Lower lobe of right lung (tissue), 2 donors: Measurements from ENCODE around the gene BTD. TPM values are rescaled to one million over a fixed set of nuclear protein-coding genes. Genes with fewer than 3 reads are reported as not detected.

Experiments used
- ATAC-seq, 2 donors: fragments of 200-7000 bp; cut with Tn5 transposase; one replicate each; pipeline ENCODE4 v1.9.1; 2020 to 2022; ENCODE audit warnings: mild to moderate bottlenecking in 2 of 2, moderate library complexity in 2 of 2
- DNase-seq: peaks from one replicate; pipeline ENCODE4 v3.0.0-alpha.2; 2020
- H3K27ac ChIP-seq: fragments of 200-600 bp; one replicate; pipeline ENCODE4 v1.8.0; 2022
- H3K27me3 ChIP-seq: fragments of 200-600 bp; one replicate; pipeline ENCODE4 v1.8.0; 2022; ENCODE audit warnings: low read depth
- H3K36me3 ChIP-seq: fragments of 200-600 bp; one replicate; pipeline ENCODE4 v1.8.0; 2022; ENCODE audit warnings: mild to moderate bottlenecking
- H3K4me1 ChIP-seq: fragments of 200-600 bp; one replicate; pipeline ENCODE4 v1.8.0; 2022
- H3K4me3 ChIP-seq: fragments of 200-600 bp; one replicate; pipeline ENCODE4 v1.8.0; 2022; ENCODE audit warnings: mild to moderate bottlenecking
- H3K9me3 ChIP-seq: fragments of 200-600 bp; one replicate; pipeline ENCODE4 v1.8.0; 2022
- CTCF ChIP-seq: fragments of 200-600 bp; IDR thresholded peaks from one replicate; pipeline ENCODE4 v1.8.0; 2022; ENCODE audit warnings: antibody characterized with exemption, mild to moderate bottlenecking
- intact Hi-C: fragments of 100-400 bp; cut with DNase I; formaldehyde crosslinking; loops from one replicate; pipeline ENCODE4 v1.11.0; 2022
- total RNA-seq: library from RNA; stranded (reverse); fragmentation: NEBNext Ultra II Directional; extraction: Animal tissue kit (Norgen Biotek cat#: 25700); gene quantifications from one replicate; pipeline ENCODE4 v1.2.1, GENCODE V29; 2021
- donor health status: DM: no; HTN: yes; CAD: no; lungs with severe emphysema.

BTD gene
- total RNA-seq, 1 donor from 2014 or later: 24.2 TPM

DNA sequence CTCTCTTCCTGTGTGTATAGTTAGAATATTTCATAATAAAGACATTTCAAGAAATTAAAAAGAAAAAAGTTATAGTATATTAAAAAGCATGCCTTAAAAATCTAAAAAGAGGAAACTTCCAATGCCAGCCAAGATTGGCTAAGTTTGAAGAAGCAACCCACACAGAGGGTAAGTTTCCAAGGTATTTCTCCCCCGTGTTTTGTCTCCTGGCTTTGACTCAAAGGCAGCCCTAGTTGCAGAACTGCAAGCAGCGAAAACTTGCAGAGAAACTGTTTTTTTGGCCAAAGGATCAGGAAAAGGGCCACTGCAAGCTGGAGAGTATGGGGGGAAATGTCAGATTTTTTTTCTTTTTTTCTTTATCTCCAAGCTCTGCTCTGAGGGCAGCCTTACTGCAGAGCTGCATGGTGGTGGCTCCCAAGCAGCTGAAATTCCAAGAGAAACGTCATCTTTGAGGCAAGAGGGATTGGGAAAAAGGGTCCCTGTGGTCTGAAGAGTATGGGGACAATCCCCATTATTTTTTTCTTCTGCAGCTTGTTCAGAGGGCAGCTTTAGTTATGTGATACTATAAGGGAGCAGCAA lies 23.2 kb upstream of the BTD start:
- peaks cover 8% of the 10 kb centered on the region for H3K4me1 ChIP-seq
- intact Hi-C loops: no loop called here
- ATAC-seq: peak in 1 of 2 donors; percentile 49
- no peak overlapping the region for H3K27ac ChIP-seq
- H3K4me3 ChIP-seq: no peak overlapping the region
- no peak for DNase-seq
- H3K9me3 ChIP-seq: no peaks in the 10 kb centered on the region
- no peaks in the 10 kb centered on the region for H3K27me3 ChIP-seq
- no peak for TF ChIP-seq CTCF
- H3K36me3 ChIP-seq: peaks cover 70% of the 10 kb centered on the region

DNA sequence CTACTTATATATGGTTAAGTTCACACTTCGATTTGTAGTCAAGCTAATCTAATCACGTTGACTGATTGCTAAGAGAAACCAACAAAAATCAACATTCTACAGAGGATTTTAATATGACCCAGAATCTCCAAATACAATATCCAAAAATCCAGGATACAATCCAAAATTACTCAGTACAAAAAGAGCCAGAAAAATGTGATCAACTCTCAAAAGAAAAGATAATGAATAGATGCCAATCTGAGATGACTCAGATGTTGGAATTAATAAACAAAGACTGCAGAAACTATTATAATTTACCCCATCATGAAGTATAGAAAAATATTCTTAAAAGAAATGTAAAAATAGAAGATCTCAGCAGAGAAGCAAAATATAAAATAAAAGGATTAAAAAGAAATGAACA lies 22.5 kb upstream of the BTD start:
- H3K27ac ChIP-seq: no peak overlapping the region
- TF ChIP-seq CTCF: no peak
- no peak for DNase-seq

GRCh38 chr3:15581471-15582394 lies 19.8 kb upstream of the BTD start:
- H3K27me3 ChIP-seq: no peaks in the 10 kb centered on the region
- peaks cover 8% of the 10 kb centered on the region for H3K4me1 ChIP-seq
- no peaks in the 10 kb centered on the region for H3K9me3 ChIP-seq
- ATAC-seq: no peak
- no peak for TF ChIP-seq CTCF
- H3K4me3 ChIP-seq: no peak overlapping the region
- H3K36me3 ChIP-seq: peaks cover 88% of the 10 kb centered on the region
- intact Hi-C loops: no loop called here
- DNase-seq: no peak
- H3K27ac ChIP-seq: no peak overlapping the region

More for the DNA sequence above, 22.5 kb upstream of the BTD start:
- Histone ChIP-seq H3K9me3 (no peaks in the 10 kb centered on the region), H3K4me3 (no peak overlapping the region), H3K4me1 (peaks cover 8% of the 10 kb centered on the region), H3K27me3 (no peaks in the 10 kb centered on the region), H3K36me3 (peaks cover 70% of the 10 kb centered on the region)
- intact Hi-C loops: no loop called here
- no peak for ATAC-seq

DNA sequence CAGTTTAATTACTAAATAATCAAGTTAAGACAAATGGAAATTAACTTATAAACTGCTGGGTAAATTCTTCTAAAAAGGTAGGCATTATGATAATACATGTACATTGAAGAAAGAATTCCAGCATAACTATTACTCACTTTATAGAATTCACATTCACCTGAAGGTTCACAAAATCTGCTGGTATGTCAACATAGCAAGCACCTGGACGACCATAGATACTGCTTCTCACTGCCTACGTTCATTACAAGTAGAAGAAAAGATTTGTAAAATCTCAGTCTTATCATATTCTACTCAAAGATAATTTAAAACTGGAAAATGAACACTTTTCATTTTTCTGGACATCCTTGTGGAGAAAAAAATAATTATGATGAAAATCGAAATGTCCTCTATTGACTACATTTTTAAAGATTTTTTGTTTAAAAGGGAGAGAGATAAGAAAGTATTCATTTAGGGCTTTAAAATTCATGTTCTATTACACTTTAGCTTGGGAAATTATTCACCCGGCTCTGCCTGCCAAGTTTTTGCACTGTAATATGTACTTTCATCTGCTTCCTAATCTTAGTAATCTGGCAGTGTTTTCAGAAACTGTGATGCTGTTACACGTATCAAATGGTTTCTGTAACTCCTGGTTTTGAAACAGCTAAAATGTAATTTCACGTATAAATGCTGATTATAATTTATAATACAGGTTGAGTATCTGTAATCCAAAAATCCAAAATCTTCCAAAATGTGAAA lies 16.3 kb upstream of the BTD start:
- TF ChIP-seq CTCF: no peak
- H3K27me3 ChIP-seq: no peaks in the 10 kb centered on the region
- H3K36me3 ChIP-seq: peaks cover 94% of the 10 kb centered on the region
- no peak overlapping the region for H3K27ac ChIP-seq
- DNase-seq: no peak
- H3K4me3 ChIP-seq: no peak overlapping the region
- no peaks in the 10 kb centered on the region for H3K4me1 ChIP-seq
- ATAC-seq: no peak
- no peaks in the 10 kb centered on the region for H3K9me3 ChIP-seq
- intact Hi-C loops: no loop called here

GRCh38 chr3:15591242-15591641 lies 10.3 kb upstream of the BTD start:
- Histone ChIP-seq H3K4me3 (no peak overlapping the region), H3K27me3 (no peaks in the 10 kb centered on the region), H3K4me1 (no peaks in the 10 kb centered on the region), H3K36me3 (peaks cover 76% of the 10 kb centered on the region), H3K9me3 (no peaks in the 10 kb centered on the region), H3K27ac (no peak overlapping the region)
- intact Hi-C loops: no loop called here
- ATAC-seq (no peak), DNase-seq (no peak)
- TF ChIP-seq CTCF: no peak
